ENCODE results near the gene ST3GAL4.

Gene ST3GAL4

DNA sequence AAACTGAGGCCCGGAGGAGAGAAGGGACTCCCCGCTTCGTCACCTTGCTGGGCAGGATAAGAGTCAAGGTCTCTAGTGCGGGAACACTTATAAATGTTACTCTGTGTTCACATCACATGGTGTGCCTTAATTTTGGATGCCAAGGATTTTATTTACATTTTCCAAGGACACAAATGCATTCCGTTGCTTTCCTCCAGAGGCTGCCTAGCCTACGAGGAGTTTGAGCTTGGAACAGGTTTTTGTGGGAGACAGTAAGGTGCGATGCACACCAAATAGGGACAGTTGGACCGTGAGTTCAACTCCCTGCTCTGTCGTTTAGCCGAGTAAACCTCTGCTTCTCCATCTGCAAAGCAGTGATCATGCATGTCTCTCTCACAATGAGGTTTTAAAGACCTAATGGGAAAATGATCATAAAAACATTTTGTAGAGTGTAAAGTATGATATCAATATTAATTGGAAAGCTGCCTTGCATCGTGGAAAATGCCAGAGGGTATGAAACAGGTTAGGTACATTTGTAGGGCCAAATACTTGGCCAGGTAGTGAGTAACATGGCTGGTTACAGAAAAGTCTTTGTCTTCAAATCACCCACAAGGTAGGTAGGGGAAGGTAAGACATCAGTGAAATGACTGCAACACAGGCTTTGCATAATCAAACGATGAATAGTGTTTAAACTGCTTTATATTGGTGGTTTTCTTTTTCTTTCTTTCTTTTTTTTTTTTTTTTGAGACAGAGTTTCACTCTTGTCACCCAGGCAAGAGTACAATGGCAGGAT is 61.8 kb downstream of the ST3GAL4 start:
- TF ChIP-seq, protein P1, sequence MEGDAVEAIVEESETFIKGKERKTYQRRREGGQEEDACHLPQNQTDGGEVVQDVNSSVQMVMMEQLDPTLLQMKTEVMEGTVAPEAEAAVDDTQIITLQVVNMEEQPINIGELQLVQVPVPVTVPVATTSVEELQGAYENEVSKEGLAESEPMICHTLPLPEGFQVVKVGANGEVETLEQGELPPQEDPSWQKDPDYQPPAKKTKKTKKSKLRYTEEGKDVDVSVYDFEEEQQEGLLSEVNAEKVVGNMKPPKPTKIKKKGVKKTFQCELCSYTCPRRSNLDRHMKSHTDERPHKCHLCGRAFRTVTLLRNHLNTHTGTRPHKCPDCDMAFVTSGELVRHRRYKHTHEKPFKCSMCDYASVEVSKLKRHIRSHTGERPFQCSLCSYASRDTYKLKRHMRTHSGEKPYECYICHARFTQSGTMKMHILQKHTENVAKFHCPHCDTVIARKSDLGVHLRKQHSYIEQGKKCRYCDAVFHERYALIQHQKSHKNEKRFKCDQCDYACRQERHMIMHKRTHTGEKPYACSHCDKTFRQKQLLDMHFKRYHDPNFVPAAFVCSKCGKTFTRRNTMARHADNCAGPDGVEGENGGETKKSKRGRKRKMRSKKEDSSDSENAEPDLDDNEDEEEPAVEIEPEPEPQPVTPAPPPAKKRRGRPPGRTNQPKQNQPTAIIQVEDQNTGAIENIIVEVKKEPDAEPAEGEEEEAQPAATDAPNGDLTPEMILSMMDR (conservative IDR thresholded peaks at IDR 0.05; ENCODE audit: low read depth, low read length), result no peak
- H3K4me3 ChIP-seq (ENCODE audit: low read depth, low read length), result peak overlapping the region; percentile 62
- DNase-seq (ENCODE audit: low read depth), result no peak

DNA sequence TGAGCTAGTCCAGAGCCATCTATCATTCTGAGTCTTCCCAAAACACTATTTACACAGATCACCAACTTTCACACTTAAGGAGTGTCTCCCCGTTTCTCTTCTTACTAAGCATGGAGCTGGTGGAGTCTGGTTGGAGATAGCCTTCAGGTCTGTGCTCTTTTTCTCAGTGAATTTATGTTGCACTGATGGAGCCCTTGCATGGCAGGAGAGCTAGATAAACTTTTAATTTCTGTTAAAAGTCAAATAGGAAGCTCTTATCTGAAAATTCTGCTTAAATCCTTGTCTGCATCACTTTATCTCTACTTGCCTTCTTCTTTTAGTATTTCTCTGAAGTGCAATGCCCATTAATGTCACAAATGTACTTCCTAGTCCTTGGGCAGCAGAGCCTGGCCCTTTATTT is 63.4 kb downstream of the ST3GAL4 start:
- TF ChIP-seq, protein P1 (conservative IDR thresholded peaks at IDR 0.05; ENCODE audit: low read depth, low read length), result no peak
- no peak for DNase-seq (ENCODE audit: low read depth)
- H3K4me3 ChIP-seq (ENCODE audit: low read depth, low read length), result no peak overlapping the region

DNA sequence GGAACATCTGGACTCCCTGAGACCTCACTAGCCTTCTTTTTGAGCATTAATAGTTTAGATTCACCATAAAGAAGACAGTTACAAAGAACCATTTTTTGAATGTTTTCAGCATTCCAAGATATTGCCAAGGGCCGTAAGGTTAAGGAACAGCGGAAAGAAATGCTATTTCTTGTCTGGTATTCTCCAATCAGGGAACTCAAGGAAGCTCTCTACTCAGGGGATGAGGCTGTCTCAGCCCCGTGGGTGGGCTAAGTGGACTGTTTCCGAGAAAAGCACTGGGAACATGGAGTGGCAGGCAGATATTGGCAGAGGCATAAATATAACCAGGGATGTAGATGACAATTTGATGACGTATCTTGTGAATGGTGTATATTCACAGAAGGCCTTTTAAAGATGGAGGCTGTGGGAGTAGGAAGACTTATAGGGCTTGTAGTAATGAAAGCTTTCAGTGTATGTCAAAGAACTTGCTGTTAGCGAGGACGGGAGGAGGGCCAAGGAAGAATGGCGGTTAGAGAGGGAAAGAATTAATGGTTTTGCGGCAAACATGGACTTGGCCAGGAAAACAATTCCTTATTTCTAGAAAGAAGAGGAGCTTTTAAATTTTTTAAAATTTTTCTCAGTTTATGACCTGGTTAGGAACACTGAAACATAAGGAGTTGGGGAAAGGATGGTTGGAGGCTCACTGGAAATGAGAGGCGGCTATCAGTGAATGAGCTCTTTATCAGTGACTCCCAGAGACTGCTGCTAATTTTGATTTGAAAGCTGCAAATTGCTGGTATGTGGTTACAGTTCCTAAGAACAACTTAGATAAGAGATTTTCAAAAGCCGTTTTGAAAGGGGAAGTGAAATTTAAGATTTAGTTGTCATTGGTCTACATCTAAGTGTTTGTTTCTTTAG is 64.6 kb downstream of the ST3GAL4 start:
- DNase-seq (ENCODE audit: low read depth), result peak; percentile 90
- TF ChIP-seq, protein P1 (conservative IDR thresholded peaks at IDR 0.05; ENCODE audit: low read depth, low read length), result no peak
- H3K4me3 ChIP-seq (ENCODE audit: low read depth, low read length), result no peak overlapping the region

DNA sequence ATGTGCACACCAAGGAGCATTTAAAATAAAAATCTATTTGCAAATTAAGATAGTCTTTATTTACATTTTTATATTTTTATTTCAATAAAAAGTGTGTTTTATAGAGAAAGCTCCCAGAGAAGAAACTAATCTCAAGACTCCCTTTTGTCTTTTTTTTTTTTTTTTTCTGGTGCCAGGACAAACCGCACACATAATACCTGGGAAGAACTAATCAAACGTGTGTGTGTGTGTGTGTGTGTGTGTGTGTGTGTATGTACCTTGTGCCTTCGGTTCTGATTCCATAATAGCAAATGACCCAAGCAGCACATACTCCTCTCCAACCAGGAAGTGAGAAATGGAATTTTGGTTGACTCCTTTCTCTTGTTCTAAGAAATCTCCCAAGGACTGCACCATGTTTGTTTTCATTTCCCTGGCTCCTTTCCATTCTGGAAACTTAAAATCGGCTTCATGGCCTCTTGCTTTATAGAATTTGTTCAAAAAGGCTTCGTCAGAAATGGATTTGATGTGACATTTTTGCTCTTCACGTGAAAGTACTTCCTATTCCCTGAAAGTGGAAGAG is 65.3 kb downstream of the ST3GAL4 start:
- DNase-seq (ENCODE audit: low read depth), result no peak
- no peak overlapping the region for H3K4me3 ChIP-seq (ENCODE audit: low read depth, low read length)
- TF ChIP-seq, protein P1 (conservative IDR thresholded peaks at IDR 0.05; ENCODE audit: low read depth, low read length), result no peak

DNA sequence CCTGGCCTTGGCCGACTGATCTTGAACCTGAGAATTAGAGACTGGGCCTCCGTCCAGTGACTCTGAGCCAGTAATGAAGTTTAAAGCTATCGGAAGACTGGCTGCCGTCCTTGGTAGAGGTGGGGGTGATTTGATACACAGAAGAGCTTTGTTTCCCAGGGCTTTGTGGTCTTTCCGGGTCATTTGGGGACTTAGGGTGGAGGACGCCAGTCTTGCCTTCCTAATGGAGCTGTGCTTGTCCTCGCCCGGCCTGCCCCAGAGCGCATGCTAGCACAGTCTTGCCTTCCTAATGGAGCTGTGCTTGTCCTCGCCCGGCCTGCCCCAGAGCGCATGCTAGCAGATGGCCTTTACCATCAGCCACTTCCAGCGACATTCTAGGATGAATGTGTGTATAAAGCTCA is 65.8 kb downstream of the ST3GAL4 start:
- no peak overlapping the region for H3K4me3 ChIP-seq (ENCODE audit: low read depth, low read length)
- TF ChIP-seq, protein P1 (conservative IDR thresholded peaks at IDR 0.05; ENCODE audit: low read depth, low read length), result no peak
- DNase-seq (ENCODE audit: low read depth), result no peak

DNA sequence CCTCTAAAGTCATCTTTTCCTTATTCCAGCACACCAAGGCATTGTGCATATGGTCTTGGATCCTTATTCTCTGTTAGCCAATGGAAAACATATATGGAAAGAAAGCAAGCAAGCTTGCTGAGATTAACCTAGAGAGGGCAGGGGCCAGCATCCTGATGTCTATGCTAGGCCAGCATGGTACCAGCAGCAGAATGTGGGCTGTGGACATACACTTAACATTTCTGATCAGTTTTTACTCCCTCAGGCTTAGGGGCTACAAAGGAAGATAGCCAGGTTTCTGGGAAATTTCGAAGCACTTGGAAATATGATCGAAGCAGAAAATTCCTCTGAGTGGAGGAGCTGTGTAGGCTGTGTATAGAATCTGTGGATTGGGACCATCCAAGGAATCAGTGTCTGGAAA is 67.0 kb downstream of the ST3GAL4 start:
- no peak for DNase-seq (ENCODE audit: low read depth)
- H3K4me3 ChIP-seq (ENCODE audit: low read depth, low read length), result no peak overlapping the region
- TF ChIP-seq, protein P1 (conservative IDR thresholded peaks at IDR 0.05; ENCODE audit: low read depth, low read length), result no peak
